Caco-2 (cell line): ENCODE data around the gene WDR81. TPM values are rescaled to one million over a fixed set of nuclear protein-coding genes. Genes with fewer than 3 reads are reported as not detected.

ENCODE experiments used
- BruUV-seq: library from RNA; stranded (reverse); fragments of 400-500 nt; replicated peaks from 2 replicates; lab custom pipeline; 2021; lab: Mats Ljungman, UMichigan
- CTCF ChIA-PET: fragments of 300-600 bp; sonication (Branson Sonifier 250); formaldehyde crosslinking; loops from one replicate; lab custom pipeline; 2022; ENCODE audit warnings: antibody characterized with exemption; lab: Charles Lee
- POLR2A ChIA-PET: fragments of 300-600 bp; sonication (Branson Sonifier 250); formaldehyde crosslinking; loops from one replicate; lab custom pipeline; 2022; ENCODE audit warnings: antibody characterized with exemption; lab: Charles Lee
- DNase-seq, 2 experiments: peaks; one replicate each; pipeline versions ENCODE4 v3.0.0 to v3.0.0-alpha.2; 2020 to 2022
- H3K27me3 ChIP-seq: replicated peaks from 2 replicates; pipeline ENCODE4 v1.6.0; 2011; ENCODE audit warnings: low read length; ENCODE audit not compliant: control insufficient read depth, insufficient read depth
- H3K36me3 ChIP-seq: 2 replicates; pipeline ENCODE4 v1.5.1; 2011; ENCODE audit warnings: low read length; ENCODE audit not compliant: control insufficient read depth, insufficient read depth
- H3K4me1 ChIP-seq: fragments of 250-450 bp; sonication (Bioruptor Pico); 2 replicates; pipeline ENCODE4 v1.5.1; 2020; ENCODE audit warnings: mild to moderate bottlenecking
- H3K4me3 ChIP-seq: 2 replicates; pipeline ENCODE4 v1.5.1; 2011; ENCODE audit warnings: low read depth, mild to moderate bottlenecking, control low read depth, low read length
- H3K9me3 ChIP-seq: fragments of 250-450 bp; sonication (Bioruptor Pico); 2 replicates; pipeline ENCODE4 v1.5.1; 2020; ENCODE audit warnings: mild to moderate bottlenecking, moderate library complexity
- H3K27ac Mint-ChIP-seq: one replicate; pipeline ENCODE4 v1.8.0; 2022; ENCODE audit warnings: mixed read lengths; ENCODE audit not compliant: unreplicated experiment
- H3K27me3 Mint-ChIP-seq: one replicate; pipeline ENCODE4 v1.8.0; 2022; ENCODE audit warnings: mixed read lengths; ENCODE audit not compliant: insufficient read depth, unreplicated experiment
- H3K36me3 Mint-ChIP-seq: one replicate; pipeline ENCODE4 v1.8.0; 2022; ENCODE audit warnings: mild to moderate bottlenecking, mixed read lengths; ENCODE audit not compliant: insufficient read depth, unreplicated experiment
- H3K4me1 Mint-ChIP-seq: one replicate; pipeline ENCODE4 v1.8.0; 2022; ENCODE audit warnings: low read depth, mixed read lengths; ENCODE audit not compliant: unreplicated experiment
- H3K4me3 Mint-ChIP-seq: one replicate; pipeline ENCODE4 v1.8.0; 2022; ENCODE audit warnings: mild to moderate bottlenecking, moderate library complexity, mixed read lengths; ENCODE audit not compliant: unreplicated experiment
- H3K9me3 Mint-ChIP-seq: one replicate; pipeline ENCODE4 v1.8.0; 2022; ENCODE audit warnings: mixed read lengths; ENCODE audit not compliant: unreplicated experiment
- intact Hi-C: fragments of 100-400 bp; cut with micrococcal nuclease; formaldehyde crosslinking; loops from one replicate; pipeline ENCODE4 v1.10.0; 2022; ENCODE audit not compliant: unreplicated experiment
- total RNA-seq: library from RNA; stranded (reverse); gene quantifications from 2 replicates; pipeline ENCODE4 v1.2.3, GENCODE V29; 2022
- TF ChIP-seq, protein P1 (sequence below), 2 experiments: fragments of 200-600 bp in 1 of 2; IDR thresholded peaks; 1 replicate in 1 of 2; 2 replicates in 1 of 2; pipeline versions ENCODE4 v1.5.1 to v1.8.0; 2011 to 2022; ENCODE audit warnings: antibody characterized with exemption in 1 of 2, control low read depth in 1 of 2, inconsistent platforms in 1 of 2, low read depth in 1 of 2, low read length in 1 of 2, mild to moderate bottlenecking in 1 of 2, moderate library complexity in 1 of 2; ENCODE audit not compliant: insufficient read depth in 1 of 2, severe bottlenecking in 1 of 2, unreplicated experiment in 1 of 2

Gene WDR81
- total RNA-seq, 1 experiment from 2014 or later, result 26.6 TPM

- TF ChIP-seq, protein P1, sequence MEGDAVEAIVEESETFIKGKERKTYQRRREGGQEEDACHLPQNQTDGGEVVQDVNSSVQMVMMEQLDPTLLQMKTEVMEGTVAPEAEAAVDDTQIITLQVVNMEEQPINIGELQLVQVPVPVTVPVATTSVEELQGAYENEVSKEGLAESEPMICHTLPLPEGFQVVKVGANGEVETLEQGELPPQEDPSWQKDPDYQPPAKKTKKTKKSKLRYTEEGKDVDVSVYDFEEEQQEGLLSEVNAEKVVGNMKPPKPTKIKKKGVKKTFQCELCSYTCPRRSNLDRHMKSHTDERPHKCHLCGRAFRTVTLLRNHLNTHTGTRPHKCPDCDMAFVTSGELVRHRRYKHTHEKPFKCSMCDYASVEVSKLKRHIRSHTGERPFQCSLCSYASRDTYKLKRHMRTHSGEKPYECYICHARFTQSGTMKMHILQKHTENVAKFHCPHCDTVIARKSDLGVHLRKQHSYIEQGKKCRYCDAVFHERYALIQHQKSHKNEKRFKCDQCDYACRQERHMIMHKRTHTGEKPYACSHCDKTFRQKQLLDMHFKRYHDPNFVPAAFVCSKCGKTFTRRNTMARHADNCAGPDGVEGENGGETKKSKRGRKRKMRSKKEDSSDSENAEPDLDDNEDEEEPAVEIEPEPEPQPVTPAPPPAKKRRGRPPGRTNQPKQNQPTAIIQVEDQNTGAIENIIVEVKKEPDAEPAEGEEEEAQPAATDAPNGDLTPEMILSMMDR (IDR thresholded peaks at IDR 0.05; ENCODE audit: insufficient read depth in 1 of 2, low read depth in 1 of 2, low read length in 1 of 2, severe bottlenecking in 1 of 2, unreplicated experiment in 1 of 2), result no peak
- intact Hi-C loops, result no loop called here
- H3K4me1 Mint-ChIP-seq, result no peaks in the 10 kb centered on the region
- BruUV-seq, result no TSS peak
- no peak for DNase-seq
- H3K27ac Mint-ChIP-seq, result no peak overlapping the region
- Histone ChIP-seq H3K27me3 (no peaks in the 10 kb centered on the region), H3K4me3 (no peak overlapping the region), H3K36me3 (no peaks in the 10 kb centered on the region; the same call in 1 of the 2 replicates), H3K9me3 (no peaks in the 10 kb centered on the region), H3K4me1 (peaks cover 6% of the 10 kb centered on the region; the same call in 1 of the 2 replicates)
- ChIA-PET POLR2A (interaction anchor here (0.6 kb wide), 1 partner anchor 40 kb away, joined by 12 read pairs; no protein-coding TSS in a partner anchor), CTCF (no interaction called here)
- H3K4me3 Mint-ChIP-seq, result no peak overlapping the region
- peaks cover 86% of the 10 kb centered on the region for H3K36me3 Mint-ChIP-seq
- H3K9me3 Mint-ChIP-seq, result no peaks in the 10 kb centered on the region
- no peaks in the 10 kb centered on the region for H3K27me3 Mint-ChIP-seq
These were observed 52.4 kb downstream of the WDR81 start for GRCh38 chr17:1776857-1777256.

DNA sequence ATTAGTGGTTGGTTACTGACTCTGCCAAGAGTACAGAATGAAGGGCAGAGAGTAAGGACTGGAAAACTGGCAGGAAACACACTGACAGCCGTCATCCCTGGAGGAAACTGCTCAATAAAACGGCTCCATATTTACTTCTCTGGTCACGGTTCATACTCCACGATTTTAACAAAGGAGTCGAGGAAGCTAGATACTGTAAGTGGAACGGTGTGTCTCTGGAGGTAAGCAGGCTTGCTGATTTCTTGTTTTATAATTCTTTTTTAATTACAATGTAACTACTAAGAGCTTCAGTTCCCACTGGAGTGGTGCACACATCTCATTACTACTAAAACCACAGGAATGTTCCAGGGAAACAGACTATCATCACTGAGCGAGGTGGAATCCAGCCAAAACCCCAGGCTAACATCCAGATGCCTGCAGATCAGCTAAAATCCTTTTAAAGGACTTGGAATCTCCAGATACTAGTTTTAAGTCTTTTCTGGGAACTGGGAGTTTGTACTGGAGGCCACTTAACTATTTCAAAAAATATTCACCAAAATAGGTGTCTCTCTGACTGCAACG is 55.1 kb downstream of the WDR81 start:
- peaks cover 4% of the 10 kb centered on the region; the same call in 1 of the 2 replicates for H3K4me1 ChIP-seq
- no peaks in the 10 kb centered on the region; the same call in none of the 2 replicates for H3K36me3 ChIP-seq
- no peaks in the 10 kb centered on the region for H3K9me3 Mint-ChIP-seq
- TSS peak; percentile 24 for BruUV-seq
- H3K4me1 Mint-ChIP-seq, result no peaks in the 10 kb centered on the region
- no peak overlapping the region for H3K4me3 Mint-ChIP-seq
- TF ChIP-seq, protein P1 (IDR thresholded peaks at IDR 0.05; ENCODE audit: insufficient read depth in 1 of 2, low read depth in 1 of 2, low read length in 1 of 2, severe bottlenecking in 1 of 2, unreplicated experiment in 1 of 2), result no peak
- DNase-seq, result no peak
- no peak overlapping the region for H3K27ac Mint-ChIP-seq
- ChIA-PET POLR2A (no interaction called here), CTCF (no interaction called here)
- intact Hi-C loops, result no loop called here
- no peaks in the 10 kb centered on the region for H3K27me3 Mint-ChIP-seq
- H3K9me3 ChIP-seq, result no peaks in the 10 kb centered on the region
- no peak overlapping the region for H3K4me3 ChIP-seq
- no peaks in the 10 kb centered on the region for H3K27me3 ChIP-seq
- peaks cover 90% of the 10 kb centered on the region for H3K36me3 Mint-ChIP-seq

DNA sequence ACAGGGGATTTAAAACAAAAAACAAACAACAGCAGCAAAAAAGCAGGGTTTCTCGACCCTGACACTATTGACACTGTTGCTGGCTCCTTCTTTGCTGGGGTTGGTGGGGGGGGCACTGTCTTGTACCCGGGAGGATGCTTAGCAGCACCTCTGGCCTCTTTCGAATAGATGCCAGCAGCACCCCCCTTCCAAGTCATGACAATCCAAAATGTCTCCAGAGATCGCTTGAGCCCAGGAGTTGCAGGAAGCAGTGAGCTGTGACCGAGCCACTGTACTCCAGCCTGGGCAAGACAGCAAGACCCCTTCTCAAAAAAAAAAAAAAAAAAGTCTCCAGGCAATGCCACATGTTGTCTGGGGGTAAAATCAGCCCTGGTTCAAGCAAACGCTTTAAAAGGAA is 57.7 kb downstream of the WDR81 start:
- Histone ChIP-seq H3K4me1 (peaks cover 4% of the 10 kb centered on the region; the same call in 1 of the 2 replicates), H3K4me3 (no peak overlapping the region), H3K27me3 (no peaks in the 10 kb centered on the region), H3K9me3 (no peaks in the 10 kb centered on the region), H3K36me3 (peaks cover 2% of the 10 kb centered on the region)
- ChIA-PET CTCF (interaction anchor here (0.7 kb wide), 2 partner anchors 9 to 72 kb away, joined by 4 to 6 read pairs; partner anchors contain the start of gene TLCD2), POLR2A (interaction anchor here (2.6 kb wide), 1 partner anchor 65 kb away, joined by 16 read pairs; no protein-coding TSS in a partner anchor)
- peaks cover 72% of the 10 kb centered on the region for H3K36me3 Mint-ChIP-seq
- no peak for DNase-seq
- no peak overlapping the region for H3K27ac Mint-ChIP-seq
- H3K27me3 Mint-ChIP-seq, result no peaks in the 10 kb centered on the region
- TF ChIP-seq, protein P1 (IDR thresholded peaks at IDR 0.05; ENCODE audit: insufficient read depth in 1 of 2, low read depth in 1 of 2, low read length in 1 of 2, severe bottlenecking in 1 of 2, unreplicated experiment in 1 of 2), result no peak
- H3K9me3 Mint-ChIP-seq, result no peaks in the 10 kb centered on the region
- intact Hi-C loops, result no loop called here
- H3K4me1 Mint-ChIP-seq, result no peaks in the 10 kb centered on the region
- BruUV-seq, result no TSS peak
- H3K4me3 Mint-ChIP-seq, result no peak overlapping the region
